DMS 273 (cell line): ENCODE results near the gene SLC38A2.

ENCODE experiments used
- DNase-seq: peaks from one replicate; lab custom pipeline; 2025; ENCODE audit not compliant: unreplicated experiment; lab: John Stamatoyannopoulos, UW

SLC38A2 gene

GRCh38 chr12:46377678-46378077 is 5.1 kb upstream of the SLC38A2 start:
- DNase-seq: no peak

- no peak for DNase-seq
Observed at GRCh38 chr12:46376579-46376978, 4.0 kb upstream of the SLC38A2 start.

GRCh38 chr12:46374711-46375110 is 2.1 kb upstream of the SLC38A2 start:
- no peak for DNase-seq

- no peak for DNase-seq
Observed at GRCh38 chr12:46374310-46374709, 1.7 kb upstream of the SLC38A2 start.

- peak; percentile 51 for DNase-seq
Observed at GRCh38 chr12:46373301-46374296, 1.0 kb upstream of the SLC38A2 start.

- peak; percentile 73 for DNase-seq
Observed at GRCh38 chr12:46371718-46372543, 642 bp downstream of the SLC38A2 start.

GRCh38 chr12:46370792-46371717 is 1.5 kb downstream of the SLC38A2 start:
- peak; percentile 93 for DNase-seq

- DNase-seq: no peak
Observed at GRCh38 chr12:46370380-46370734, 2.2 kb downstream of the SLC38A2 start.

- no peak for DNase-seq
Observed at GRCh38 chr12:46369474-46370379, 2.8 kb downstream of the SLC38A2 start.

GRCh38 chr12:46369095-46369473 is 3.5 kb downstream of the SLC38A2 start:
- DNase-seq: no peak

GRCh38 chr12:46368684-46369083 is 3.9 kb downstream of the SLC38A2 start:
- no peak for DNase-seq

- no peak for DNase-seq
Observed at GRCh38 chr12:46368138-46368537, 4.4 kb downstream of the SLC38A2 start.

- no peak for DNase-seq
Observed at GRCh38 chr12:46367351-46368029, 5.1 kb downstream of the SLC38A2 start.

GRCh38 chr12:46366771-46367170 is 5.8 kb downstream of the SLC38A2 start:
- no peak for DNase-seq

- DNase-seq: no peak
Observed at GRCh38 chr12:46365951-46366379, 6.6 kb downstream of the SLC38A2 start.

- DNase-seq: no peak
Observed at GRCh38 chr12:46364777-46365580, 7.6 kb downstream of the SLC38A2 start.

GRCh38 chr12:46364300-46364696 is 8.3 kb downstream of the SLC38A2 start:
- DNase-seq: no peak

- no peak for DNase-seq
Observed at GRCh38 chr12:46363582-46364299, 8.8 kb downstream of the SLC38A2 start.
